ENCODE results near the gene TUBA4A. TPM values are rescaled to one million over a fixed set of nuclear protein-coding genes. Genes with fewer than 3 reads are reported as not detected.

TUBA4A gene
- total RNA-seq, 1 donor from 2014 or later: 2.0 TPM

DNA sequence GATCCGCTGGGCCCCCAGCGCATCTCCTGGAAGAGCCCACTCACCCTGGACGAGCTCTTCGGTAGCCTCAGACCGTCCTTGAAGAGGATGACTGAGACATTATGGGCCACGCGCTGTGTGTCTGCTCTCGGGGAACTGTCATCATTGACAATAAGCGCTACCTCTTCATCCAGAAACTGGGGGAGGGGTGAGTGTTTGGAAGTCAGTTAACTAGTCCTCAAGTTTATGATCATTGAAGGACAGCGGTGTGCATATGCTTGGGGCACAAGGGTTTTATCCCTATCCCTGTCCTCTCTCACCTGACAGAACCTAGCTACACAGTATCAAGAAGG is 7.9 kb downstream of the TUBA4A start:
- no peak for FAIRE-seq
- DNase-seq (ENCODE audit: low spot score in 2 of 2): no peak

DNA sequence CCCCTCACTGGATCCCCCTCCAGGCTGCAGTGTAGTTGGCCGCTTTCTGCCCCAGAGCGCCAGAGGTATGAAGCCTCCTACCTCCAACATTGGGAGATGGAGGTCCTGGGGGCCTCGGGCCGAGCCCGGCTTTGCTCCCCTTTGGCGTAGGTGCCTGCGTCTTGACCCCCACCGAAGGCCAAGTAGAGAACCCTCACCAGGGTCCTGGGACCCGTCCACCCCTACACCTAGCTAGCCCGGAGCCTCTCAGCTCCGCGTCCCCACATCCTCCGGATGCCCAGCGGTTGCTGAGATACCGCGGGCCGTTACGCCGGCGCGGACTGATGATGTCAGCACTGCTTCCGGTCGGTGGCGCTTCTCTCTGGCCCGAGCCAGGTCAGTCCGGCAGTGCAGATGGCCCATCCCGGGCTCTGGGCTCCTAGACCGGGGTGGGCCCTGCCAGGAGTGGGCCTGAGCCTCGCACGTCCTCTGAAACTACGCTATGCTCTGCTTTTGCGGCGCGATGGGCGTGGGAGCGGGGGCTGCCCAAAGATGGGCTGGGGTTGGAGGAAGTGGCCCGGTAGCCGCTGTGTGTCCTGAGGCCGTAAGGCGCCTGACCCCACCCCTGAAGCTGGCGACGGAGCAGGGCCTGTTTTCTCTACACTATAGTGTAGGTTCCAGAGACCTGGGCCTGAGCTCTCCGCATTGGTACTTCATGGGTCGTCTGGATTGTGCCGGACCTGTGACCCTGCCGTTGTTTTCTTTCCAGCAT is 8.4 kb downstream of the TUBA4A start, which contains the start of the genes GLB1L and STK16:
GLB1L (minus strand) TSS at position 297 of the 751 bp plus-strand sequence. CDS start 1,871 bp downstream, outside the sequence.
STK16 (plus strand) TSS at position 332 of the 751 bp plus-strand sequence. CDS start 521 bp downstream, outside the sequence.
- DNase-seq (ENCODE audit: low spot score in 2 of 2) (peak; percentile 90 to 98), FAIRE-seq (no peak)

DNA sequence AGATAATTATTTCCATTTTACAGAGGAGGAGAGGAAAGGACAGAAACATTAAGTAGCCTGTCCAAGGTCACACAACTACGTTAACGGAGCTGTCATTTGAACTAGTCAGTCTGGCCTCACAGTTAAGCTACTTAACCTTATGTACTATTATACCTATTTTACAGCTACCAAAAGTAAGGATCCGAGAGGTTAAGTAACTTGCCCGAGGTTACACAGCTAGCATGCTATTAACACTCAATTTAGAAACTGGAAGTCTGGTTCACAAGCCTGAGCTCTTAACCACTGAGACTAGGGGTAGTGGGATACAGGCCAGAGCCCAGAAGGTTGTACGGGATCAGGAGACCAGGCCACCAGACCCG is 8.9 kb downstream of the TUBA4A start:
- no peak for FAIRE-seq

DNA sequence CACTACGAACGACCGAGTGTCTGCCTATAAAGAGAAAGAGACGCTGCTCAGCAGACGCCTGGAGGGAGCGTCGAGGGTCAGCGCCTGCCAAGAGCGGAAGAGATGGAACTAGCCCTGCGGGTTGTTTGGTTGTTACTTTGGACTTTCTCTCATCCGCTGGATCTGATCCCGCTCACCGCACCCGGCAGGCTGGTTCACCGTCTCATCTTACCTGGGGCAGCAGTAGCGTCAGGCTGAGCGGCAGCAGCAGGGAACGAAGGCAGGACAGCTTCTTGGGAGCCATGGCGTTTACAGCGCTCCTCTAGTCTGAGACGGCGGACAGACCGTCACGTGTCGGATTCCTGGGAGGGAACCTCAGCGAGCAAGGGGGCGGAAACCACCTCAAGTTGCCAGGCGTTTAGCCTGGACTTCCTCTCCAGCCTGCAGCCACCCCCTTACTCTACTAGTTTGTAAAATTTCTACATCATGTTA is 10.4 kb downstream of the TUBA4A start:
- DNase-seq (ENCODE audit: low spot score in 2 of 2) (no peak), FAIRE-seq (no peak)

More for the DNA sequence above, 8.9 kb downstream of the TUBA4A start:
- DNase-seq (ENCODE audit: low spot score in 2 of 2): no peak

DNA sequence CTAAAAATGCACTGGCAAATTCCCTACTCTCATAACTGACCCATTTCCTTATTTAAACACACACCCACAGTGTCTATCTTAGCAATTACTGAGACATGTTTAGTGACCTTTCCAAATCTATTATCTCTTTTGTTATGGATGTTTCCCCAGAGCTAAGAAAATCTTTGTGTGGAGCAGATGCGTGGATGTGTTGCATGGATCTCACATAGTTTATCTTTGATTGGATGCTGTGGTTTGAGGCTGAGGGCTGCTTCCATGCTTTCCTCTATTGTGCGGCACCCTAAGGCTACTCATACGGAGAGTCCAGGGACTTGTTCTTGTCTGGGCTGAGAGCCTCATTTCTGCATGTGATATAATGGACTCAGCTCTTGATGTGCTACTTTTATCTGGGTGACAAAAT is 19.4 kb downstream of the TUBA4A start:
- FAIRE-seq (no peak), DNase-seq (ENCODE audit: low spot score in 2 of 2) (no peak)

DNA sequence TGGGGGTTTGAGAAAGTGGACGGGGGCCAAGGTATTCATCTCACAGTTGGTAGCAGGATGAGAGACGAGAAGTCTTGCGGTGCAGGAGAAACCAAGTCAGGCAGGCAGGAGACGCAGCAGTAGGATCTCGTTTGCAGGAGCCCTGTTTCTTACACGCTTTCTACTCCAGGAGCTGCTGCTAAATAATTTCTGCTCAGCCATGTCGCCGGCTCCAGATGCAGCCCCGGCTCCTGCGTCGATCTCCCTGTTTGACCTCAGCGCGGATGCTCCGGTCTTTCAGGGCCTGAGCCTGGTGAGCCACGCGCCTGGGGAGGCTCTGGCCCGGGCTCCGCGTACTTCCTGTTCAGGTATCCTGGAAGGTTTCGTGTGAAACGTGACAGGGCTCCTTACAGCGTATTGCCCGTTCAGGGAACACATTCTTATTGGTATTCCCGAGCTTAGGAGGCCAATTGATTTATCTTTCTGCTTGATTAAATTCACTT is 23.6 kb downstream of the TUBA4A start:
- no peak for DNase-seq (ENCODE audit: low spot score in 2 of 2)
- FAIRE-seq: no peak

DNA sequence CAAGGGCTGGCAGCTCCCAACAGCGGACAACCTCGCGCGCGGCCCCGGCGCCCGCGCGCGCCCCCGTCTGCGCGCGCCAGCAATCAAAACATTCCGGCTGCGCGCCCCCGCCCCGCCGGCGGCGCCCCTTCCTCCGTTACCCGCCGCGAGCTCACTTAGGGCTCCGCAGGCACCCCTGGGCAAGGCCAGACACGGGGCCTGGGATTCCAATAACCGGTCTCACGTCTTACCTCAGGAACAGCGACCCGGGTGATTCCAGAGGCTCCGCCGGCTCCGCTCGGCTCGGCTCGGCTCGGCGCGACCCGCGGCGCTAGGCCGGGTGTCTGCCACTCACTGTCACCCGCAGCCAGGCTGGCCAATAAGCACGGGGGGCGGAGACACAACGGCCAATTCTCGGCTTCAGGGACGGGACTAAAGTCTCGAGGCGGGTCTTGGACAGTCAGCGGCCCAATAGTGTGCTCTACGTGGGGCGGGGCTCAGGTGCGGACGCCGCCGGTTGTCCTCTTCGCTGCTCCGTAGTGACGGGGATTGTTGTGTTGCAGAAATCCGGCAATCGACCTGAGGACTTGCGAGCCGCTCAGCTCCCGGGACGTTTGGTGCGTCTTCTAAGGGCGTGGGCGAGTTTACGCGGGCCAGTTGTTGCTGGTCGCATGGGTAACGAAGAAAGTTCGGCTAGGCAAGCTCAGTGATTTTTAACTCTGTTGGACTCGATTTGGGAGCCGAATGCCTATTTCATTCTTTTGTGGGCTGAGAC is 24.2 kb downstream of the TUBA4A start, which contains the start of the genes ANKZF1 and ATG9A:
ANKZF1 (plus strand) TSS at position 502 of the 754 bp plus-strand sequence. CDS start 452 bp downstream, outside the sequence.
ATG9A (minus strand) TSS at position 332 of the 754 bp plus-strand sequence. CDS start 1,612 bp downstream, outside the sequence.
- FAIRE-seq (peak; percentile 57), DNase-seq (ENCODE audit: low spot score in 2 of 2) (peak; percentile 98 to 99)

DNA sequence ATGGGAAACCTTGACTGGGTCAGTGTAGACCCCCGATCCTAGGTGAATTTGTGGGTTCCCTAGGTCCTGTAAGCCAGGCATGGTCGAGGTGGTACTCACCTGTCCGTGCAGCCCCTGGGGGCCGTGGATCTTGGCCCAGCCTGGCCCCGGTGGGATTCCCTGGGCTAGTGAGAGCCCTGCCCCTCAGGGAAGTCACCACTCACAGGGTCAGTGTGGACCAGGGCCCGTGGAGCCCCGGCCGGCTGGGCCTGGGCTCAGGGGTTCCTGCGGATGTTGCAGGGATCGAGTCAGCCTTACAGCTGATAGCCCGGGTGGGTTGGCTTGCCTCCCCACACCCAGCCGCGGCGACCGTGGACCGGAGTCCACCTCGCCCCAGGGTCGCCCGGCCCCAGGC is 24.8 kb downstream of the TUBA4A start:
- FAIRE-seq (no peak), DNase-seq (ENCODE audit: low spot score in 2 of 2) (no peak)

DNA sequence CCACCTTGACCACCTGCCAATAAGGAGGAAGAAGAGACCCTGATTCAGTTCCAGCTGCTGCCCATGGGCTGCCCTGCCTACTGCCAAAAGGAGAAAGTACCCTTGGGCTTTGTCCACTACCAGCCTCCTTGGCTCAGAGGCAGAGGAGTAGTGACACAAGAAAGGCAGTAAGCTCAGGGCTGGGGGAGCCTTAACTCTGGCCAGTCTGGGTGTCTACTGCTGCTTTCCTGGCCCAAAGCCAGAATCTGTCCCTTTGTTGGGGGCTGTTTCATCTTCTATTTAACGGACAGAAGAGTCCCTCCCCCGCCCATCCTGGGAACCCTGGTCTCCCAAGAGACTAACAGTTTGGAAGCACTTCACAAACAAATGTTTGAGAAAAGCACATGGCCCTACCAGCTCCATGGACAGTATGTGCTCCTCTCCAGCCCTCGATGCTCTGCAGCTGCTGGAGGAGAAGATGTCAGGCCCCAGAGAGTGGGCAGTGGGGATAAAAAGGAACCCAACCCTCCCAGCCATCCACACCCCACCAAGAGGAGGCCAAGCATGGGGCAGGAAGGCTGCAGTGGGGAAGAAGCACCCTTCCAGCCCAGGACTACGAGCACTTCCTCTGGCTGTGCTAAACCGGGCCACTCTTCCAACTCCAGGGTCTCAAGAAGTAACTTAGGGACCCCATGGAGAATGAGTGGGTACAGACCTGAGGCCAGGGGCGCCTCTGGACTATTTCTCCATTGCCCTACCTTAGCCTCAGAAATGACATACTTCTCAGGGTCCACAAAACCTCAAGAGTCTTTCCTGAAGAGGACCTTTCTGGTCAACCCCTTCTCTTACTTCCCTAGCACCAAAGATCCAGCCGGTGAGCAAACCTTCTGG is 25.4 kb downstream of the TUBA4A start:
- FAIRE-seq: no peak

DNA sequence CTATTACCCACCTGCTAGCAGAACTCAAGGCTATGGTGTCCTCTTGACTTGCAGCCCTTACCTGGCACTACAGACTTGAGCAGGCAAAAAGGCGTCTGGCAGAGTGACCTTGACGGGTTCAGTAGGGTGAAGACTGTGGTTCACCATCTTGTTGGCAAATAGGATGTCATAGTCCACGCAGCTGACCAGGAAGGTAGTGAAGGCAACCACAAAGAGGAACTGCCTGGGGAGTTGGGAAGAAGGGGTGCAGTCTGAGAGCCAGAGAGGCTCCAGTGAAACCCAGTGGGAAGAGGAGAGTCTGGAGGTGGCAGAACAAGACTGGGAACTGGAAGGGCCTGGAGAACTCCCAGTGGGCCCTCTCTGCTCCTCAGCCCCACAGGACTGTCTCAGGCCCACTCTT is 28.4 kb downstream of the TUBA4A start:
- no peak for FAIRE-seq
- DNase-seq (ENCODE audit: low spot score in 2 of 2): no peak

More for the DNA sequence above, 25.4 kb downstream of the TUBA4A start:
- no peak for DNase-seq (ENCODE audit: low spot score in 2 of 2)

DNA sequence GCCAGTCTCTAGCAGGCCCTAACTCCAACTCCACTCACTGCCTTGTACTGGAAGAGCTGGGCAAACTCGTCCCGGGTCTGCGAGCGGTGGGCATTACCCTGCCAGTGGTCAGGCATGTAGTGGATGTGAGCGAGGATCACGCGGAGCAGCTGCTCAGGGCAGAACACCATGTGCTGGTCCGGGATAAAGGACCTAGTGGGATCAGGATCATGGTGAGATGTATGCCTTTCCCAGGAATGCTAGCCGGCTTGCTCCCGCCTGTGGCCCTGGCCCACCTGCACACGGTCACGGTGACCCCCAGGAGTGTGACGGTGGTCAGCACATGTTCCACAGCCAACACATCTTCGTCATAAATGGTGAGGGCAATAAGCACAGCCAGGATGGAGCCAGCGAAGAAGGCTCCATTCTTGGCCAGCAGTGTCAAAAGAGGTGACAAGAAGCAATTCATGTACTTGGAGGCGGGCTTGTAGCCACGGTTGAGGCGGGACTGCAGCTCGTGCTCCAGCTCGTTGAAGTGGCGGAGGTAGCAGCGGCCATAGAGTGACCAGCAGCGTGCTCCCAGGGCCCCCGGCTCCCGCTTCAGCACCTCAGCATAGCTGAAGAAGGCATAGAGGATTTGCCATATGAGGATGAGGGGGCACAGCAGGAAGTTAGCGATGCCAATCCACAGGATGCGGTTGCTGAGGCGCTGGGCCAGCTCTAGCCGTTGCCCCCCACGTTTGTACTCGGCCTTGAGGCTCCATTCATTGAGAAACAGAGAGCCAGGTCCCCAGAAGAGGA is 29.7 kb downstream of the TUBA4A start:
- DNase-seq (ENCODE audit: low spot score in 2 of 2): no peak
- no peak for FAIRE-seq

DNA sequence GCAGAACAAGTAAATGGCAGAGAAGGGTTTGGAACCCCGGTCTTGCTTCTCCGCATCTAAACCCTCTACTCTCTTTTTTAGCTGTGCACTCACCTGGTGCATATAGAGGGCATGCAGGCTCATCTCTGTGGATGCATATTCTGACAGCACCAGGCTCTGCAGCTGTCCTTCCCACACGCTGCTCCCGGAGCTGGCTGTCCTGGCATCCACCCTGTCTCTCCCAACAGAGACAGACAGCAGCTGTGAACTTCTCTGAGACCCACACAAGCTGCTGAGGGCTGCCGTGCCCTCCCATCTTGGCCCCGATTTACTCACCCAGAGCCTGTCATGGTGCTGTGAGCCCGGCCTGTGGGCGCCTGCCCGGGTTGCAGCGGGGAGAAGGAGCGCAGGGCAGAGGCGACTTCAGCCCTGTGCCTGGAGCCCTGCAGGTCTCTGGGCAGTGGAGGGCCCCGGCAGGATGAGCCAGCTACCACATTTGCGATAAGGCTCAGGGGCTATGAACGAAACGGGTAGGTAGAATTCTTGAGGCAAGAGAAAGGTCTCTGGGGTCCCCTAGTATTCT is 31.7 kb downstream of the TUBA4A start:
- FAIRE-seq (no peak), DNase-seq (ENCODE audit: low spot score in 2 of 2) (no peak)

DNA sequence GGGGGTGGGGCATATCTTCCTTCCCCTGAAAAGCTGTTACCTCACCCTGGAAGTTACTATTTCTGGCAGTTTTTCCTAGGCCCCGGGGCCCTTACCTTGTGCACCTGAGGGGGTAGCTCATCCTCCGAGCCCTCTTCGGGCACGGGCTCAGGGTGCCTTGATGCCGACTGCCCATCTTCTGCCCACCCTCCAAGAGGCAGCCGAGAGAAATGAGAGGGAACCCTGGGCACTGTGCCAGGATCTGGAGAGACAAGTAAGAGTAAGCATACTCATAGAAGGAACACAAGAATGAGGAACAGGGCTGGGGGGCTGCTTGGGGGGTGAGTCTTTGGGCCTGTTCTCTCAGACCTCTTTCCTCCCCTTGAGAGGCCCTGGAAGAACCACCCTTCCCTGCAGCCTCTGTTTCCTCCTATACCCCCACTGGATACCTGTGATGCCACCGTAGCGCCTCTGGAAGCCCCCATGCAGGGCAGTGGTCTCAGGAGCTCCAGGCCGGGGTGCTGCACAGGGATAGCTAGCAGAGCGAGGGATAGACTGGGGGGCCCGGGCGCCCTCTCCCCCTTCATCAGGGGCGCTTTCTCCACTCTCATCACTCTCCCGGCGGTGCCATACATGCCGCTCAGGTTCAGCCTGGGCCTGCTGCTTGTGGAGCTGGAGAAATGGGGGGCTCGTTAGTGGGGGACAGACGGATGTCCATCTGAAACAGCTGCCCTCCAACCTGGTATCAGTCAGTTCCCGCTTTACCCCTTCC is 32.9 kb downstream of the TUBA4A start:
- DNase-seq (ENCODE audit: low spot score in 2 of 2) (no peak), FAIRE-seq (no peak)

DNA sequence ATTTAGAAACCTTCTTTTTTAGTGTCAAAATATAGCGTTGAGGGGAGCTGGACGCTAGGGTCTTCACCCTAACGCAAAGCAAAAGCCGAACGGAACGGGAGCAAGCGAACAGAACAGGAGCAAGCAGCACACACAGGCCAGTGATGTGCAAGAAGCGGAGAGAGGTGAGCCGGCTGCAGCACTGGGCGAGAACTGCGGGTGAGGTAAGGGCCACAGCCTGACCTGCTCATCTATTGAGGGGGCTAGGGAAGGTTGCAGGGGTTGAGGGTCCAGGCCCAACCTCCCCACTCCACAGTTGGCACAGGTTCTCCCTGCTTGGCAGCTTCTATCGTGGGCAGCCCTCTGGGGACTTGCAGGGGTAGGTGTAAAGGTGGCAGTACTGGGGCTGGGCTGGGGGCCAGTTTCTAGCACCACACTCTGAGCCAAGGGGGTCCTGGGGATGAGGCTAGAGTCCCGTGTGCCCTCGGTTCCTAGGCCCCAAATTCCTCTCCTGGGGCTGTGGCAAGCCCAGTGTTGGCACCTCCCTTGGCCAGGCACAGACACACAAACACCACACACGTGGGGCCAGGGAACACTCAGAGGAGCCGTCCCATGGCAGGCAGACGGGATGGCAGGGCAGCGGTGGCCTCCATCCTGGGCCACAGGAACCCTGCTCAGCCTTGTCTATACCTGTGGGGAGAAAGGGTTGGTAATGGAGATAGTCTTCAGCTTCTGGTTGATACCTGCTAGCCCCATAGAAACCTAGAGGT is 33.8 kb downstream of the TUBA4A start:
- no peak for FAIRE-seq

DNA sequence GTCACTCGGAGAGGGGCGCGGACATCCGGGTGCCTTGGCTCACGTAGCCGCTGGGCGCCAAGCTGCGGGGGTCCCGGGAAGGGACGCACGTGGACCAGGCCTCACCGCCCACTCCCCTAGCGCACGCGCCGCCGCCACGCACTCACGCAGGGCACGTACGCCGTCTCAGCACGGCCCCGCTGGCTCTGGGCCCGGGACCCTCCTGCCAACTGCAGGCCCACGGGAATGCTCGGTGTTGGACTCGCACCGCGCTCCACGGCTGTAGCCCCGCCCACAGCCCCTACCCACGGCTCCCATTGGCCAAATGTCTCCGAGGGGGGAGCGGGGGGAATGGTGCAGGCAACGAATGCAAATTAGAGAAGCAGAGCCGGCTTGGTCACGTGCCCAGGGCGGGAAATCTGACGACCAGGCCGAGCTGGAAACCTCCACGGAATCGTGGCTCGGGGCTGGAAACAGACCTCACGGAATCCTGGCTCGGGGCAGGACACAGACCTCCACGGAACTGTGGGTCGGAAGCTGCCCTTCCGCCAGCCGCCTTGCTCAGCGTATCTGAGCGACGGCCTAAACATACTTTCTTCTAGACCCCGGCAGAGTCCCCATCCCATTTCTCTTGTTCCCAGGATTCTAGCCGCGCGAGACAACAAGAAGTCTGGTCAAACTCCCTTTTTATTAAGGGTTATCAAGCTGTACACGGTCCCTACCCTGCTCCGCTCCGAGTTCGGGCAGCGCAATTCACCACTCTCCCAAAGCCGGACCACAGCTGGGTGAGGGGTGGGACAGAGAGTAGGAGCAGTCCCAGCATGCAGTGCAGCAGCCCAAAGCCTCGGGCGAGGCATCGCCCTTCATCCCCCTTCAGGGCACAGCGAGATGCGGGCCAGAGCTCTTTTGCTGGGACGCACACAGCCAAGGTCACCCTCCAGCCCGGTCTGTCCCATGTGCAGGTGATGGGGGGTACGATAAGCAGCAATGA is 34.7 kb downstream of the TUBA4A start, which contains the start of gene ABCB6:
ABCB6 (minus strand) TSS at position 227 of the 970 bp plus-strand sequence. CDS start 285 bp downstream, outside the sequence.
- peak; percentile 8 for FAIRE-seq

More for the DNA sequence above, 33.8 kb downstream of the TUBA4A start:
- no peak for DNase-seq (ENCODE audit: low spot score in 2 of 2)

DNA sequence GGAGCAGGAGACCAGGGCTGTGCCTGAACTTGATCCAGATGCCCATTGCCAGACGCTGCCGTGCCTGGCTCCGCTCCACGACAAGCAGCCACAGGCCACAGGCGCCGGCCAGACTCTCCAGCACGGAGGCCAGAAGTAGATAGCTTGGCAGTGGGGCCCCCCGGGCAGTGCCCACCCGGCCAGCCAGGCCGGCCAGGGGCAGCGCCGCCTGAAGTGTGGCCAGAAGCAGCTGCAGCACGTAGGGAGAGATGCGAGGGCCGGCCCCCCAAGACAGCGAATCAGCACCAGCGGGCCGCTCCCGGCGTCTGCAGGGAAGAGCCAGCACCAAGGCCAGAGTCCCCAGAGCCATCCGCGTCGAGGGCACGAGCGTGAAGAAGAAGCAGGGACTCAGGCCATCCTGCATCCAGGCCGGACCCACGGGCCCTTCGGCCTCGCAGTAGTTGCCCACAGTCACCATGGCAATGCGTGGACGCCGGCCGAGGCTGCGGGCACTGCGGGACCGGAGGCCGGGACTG is 35.4 kb downstream of the TUBA4A start:
- FAIRE-seq: no peak
- DNase-seq (ENCODE audit: low spot score in 2 of 2): peak in 1 of 2 donors; percentile 56

More for the DNA sequence above, 34.7 kb downstream of the TUBA4A start, which contains the start of gene ABCB6:
- DNase-seq (ENCODE audit: low spot score in 2 of 2): peak; percentile 95 to 98

Data from frontal cortex (tissue), 4 donors.